Activated naive CD4-positive, alpha-beta T cell treated with anti-CD3 and anti-CD28 coated beads, Interleukin-2, amount 50 U/mL, for 72 hours (primary cell): ENCODE data around the gene PCDHGA11. TPM values are rescaled to one million over a fixed set of nuclear protein-coding genes. Genes with fewer than 3 reads are reported as not detected.
"Not testable (repeated sequence)": the region's sequence is repeated elsewhere in the genome, so short reads cannot be mapped to it uniquely, and the experiment has no call there.

Experiments used
- ATAC-seq, 2 donors: fragments of 150-1000 bp; cut with Tn5 transposase; 2 replicates each; pipeline ENCODE4 v1.10.0; 2021; ENCODE audit warnings: mild to moderate bottlenecking in 2 of 2, moderate library complexity in 2 of 2
- DNase-seq, 2 donors: peaks; one replicate each; pipeline ENCODE4 v3.0.0; 2021 to 2022; ENCODE audit warnings: low spot score in 2 of 2
- H3K27ac Mint-ChIP-seq, 2 donors: one replicate each; pipeline ENCODE4 v1.8.0; 2022; ENCODE audit warnings: mild to moderate bottlenecking in 2 of 2, mixed read lengths in 2 of 2
- H3K36me3 Mint-ChIP-seq, 2 donors: one replicate each; pipeline ENCODE4 v1.8.0; 2022; ENCODE audit warnings: mixed read lengths in 2 of 2
- H3K9me3 Mint-ChIP-seq, 2 donors: one replicate each; pipeline ENCODE4 v1.8.0; 2022; ENCODE audit warnings: mixed read lengths in 2 of 2
- total RNA-seq, 2 donors: library from RNA; stranded (reverse); gene quantifications; one replicate each; pipeline ENCODE4 v1.2.3, GENCODE V29; 2022

The PCDHGA11 gene
- total RNA-seq = under 1 TPM; 0.09 to 0.14 TPM

GRCh38 chr5:141420855-141421488 is at the start of gene PCDHGA11:
Gene PCDHGA11, plus strand, starts transcription at chr5:141421051. Its CDS starts 177 bp downstream, at chr5:141421228.
- peak; percentile 45 to 56 for ATAC-seq

GRCh38 chr5:141371572-141372475 is 49.0 kb upstream of the PCDHGA11 start:
- no peak for ATAC-seq
- peaks cover 52 to 53% of the 10 kb centered on the region in 2 donors for H3K36me3 Mint-ChIP-seq
- peaks cover 18 to 33% of the 10 kb centered on the region in 2 donors for H3K9me3 Mint-ChIP-seq
- no peak overlapping the region for H3K27ac Mint-ChIP-seq
- no peak for DNase-seq

More at GRCh38 chr5:141420855-141421488, at the start of gene PCDHGA11:
- peak in 1 of 2 donors; percentile 71 for DNase-seq
- H3K9me3 Mint-ChIP-seq = peaks cover 25 to 32% of the 10 kb centered on the region in 2 donors
- peaks cover 52 to 65% of the 10 kb centered on the region in 2 donors for H3K36me3 Mint-ChIP-seq
- peak within 1 kb of the TSS in 1 of 2 donors; percentile 77 for H3K27ac Mint-ChIP-seq

GRCh38 chr5:141373673-141374317 is 47.1 kb upstream of the PCDHGA11 start, which contains the start of gene PCDHGA6:
Gene PCDHGA6, plus strand, starts transcription at chr5:141373891. Its CDS starts 193 bp downstream, at chr5:141374084.
- no peak for DNase-seq
- H3K27ac Mint-ChIP-seq = no peak within 1 kb of the TSS
- H3K9me3 Mint-ChIP-seq = peaks cover 18 to 33% of the 10 kb centered on the region in 2 donors
- H3K36me3 Mint-ChIP-seq = peaks cover 52 to 53% of the 10 kb centered on the region in 2 donors
- ATAC-seq = no peak

GRCh38 chr5:141374627-141375026 is 46.2 kb upstream of the PCDHGA11 start:
- DNase-seq = no peak
- Mint-ChIP-seq H3K27ac (no peak overlapping the region), H3K9me3 (peaks cover 18 to 33% of the 10 kb centered on the region in 2 donors), H3K36me3 (peaks cover 52 to 53% of the 10 kb centered on the region in 2 donors)
- no peak for ATAC-seq

- not testable (repeated sequence) for ATAC-seq, H3K27ac Mint-ChIP-seq, DNase-seq
- H3K9me3 Mint-ChIP-seq = peaks cover 18 to 32% of the 10 kb centered on the region in 2 donors
- H3K36me3 Mint-ChIP-seq = peaks cover 46 to 51% of the 10 kb centered on the region in 2 donors
Measured at GRCh38 chr5:141375444-141376155, 45.3 kb upstream of the PCDHGA11 start.

GRCh38 chr5:141382469-141383294 is 38.2 kb upstream of the PCDHGA11 start, which contains the start of gene PCDHGA7:
Gene PCDHGA7, plus strand, starts transcription at chr5:141382742. Its CDS starts 158 bp downstream, at chr5:141382900.
- ATAC-seq = no peak
- Mint-ChIP-seq H3K27ac (peak within 1 kb of the TSS in 1 of 2 donors; percentile 44), H3K36me3 (peaks cover 30 to 31% of the 10 kb centered on the region in 2 donors), H3K9me3 (peaks cover 4% of the 10 kb centered on the region in 2 donors)
- no peak for DNase-seq

GRCh38 chr5:141383345-141383744 is 37.5 kb upstream of the PCDHGA11 start:
- ATAC-seq (no peak), DNase-seq (no peak)
- Mint-ChIP-seq H3K9me3 (peaks cover 4 to 6% of the 10 kb centered on the region in 2 donors), H3K27ac (no peak overlapping the region), H3K36me3 (peaks cover 33% of the 10 kb centered on the region in 2 donors)

GRCh38 chr5:141384471-141385267 is 36.2 kb upstream of the PCDHGA11 start:
- DNase-seq = no peak
- H3K27ac Mint-ChIP-seq = no peak overlapping the region
- ATAC-seq = no peak
- peaks cover 44 to 46% of the 10 kb centered on the region in 2 donors for H3K36me3 Mint-ChIP-seq
- H3K9me3 Mint-ChIP-seq = peaks cover 12 to 14% of the 10 kb centered on the region in 2 donors

GRCh38 chr5:141387557-141388311 is 33.1 kb upstream of the PCDHGA11 start, which contains the start of gene PCDHGB4:
Gene PCDHGB4, plus strand, starts transcription at chr5:141387698. Its CDS starts 187 bp downstream, at chr5:141387885.
- H3K27ac Mint-ChIP-seq, DNase-seq: not testable (repeated sequence)
- H3K9me3 Mint-ChIP-seq = peaks cover 19 to 25% of the 10 kb centered on the region in 2 donors
- ATAC-seq = peak; percentile 68 to 75
- H3K36me3 Mint-ChIP-seq = peaks cover 51 to 53% of the 10 kb centered on the region in 2 donors

- Mint-ChIP-seq H3K27ac (no peak overlapping the region), H3K9me3 (peaks cover 15 to 23% of the 10 kb centered on the region in 2 donors), H3K36me3 (peaks cover 49 to 53% of the 10 kb centered on the region in 2 donors)
- DNase-seq = no peak
- ATAC-seq = no peak
Measured at GRCh38 chr5:141388661-141389060, 32.2 kb upstream of the PCDHGA11 start.

GRCh38 chr5:141389153-141390042 is 31.5 kb upstream of the PCDHGA11 start:
- ATAC-seq (no peak), DNase-seq (no peak)
- Mint-ChIP-seq H3K27ac (peak overlapping the region in 1 of 2 donors; percentile 44), H3K9me3 (peaks cover 21 to 27% of the 10 kb centered on the region in 2 donors), H3K36me3 (peaks cover 50 to 56% of the 10 kb centered on the region in 2 donors)

- Mint-ChIP-seq H3K36me3 (peaks cover 46 to 51% of the 10 kb centered on the region in 2 donors), H3K27ac (no peak within 1 kb of the TSS), H3K9me3 (peaks cover 21 to 27% of the 10 kb centered on the region in 2 donors)
- DNase-seq (no peak), ATAC-seq (no peak)
Measured at GRCh38 chr5:141392429-141393198, 28.2 kb upstream of the PCDHGA11 start, which contains the start of gene PCDHGA8. Gene PCDHGA8, plus strand, starts transcription at chr5:141392633. Its CDS starts 181 bp downstream, at chr5:141392814.
